IMR-90 (cell line): Measurements from ENCODE around the gene TIMM13. TPM values are rescaled to one million over a fixed set of nuclear protein-coding genes. Genes with fewer than 3 reads are reported as not detected.

Experiments used
- ATAC-seq: fragments of 200-7000 bp; cut with Tn5 transposase; 2 replicates; pipeline ENCODE4 v1.9.1; 2020; ENCODE audit warnings: low read depth, mild to moderate bottlenecking, moderate library complexity
- BruUV-seq: library from RNA; stranded (reverse); fragments of 400-500 nt; replicated peaks from 2 replicates; lab custom pipeline; 2021; lab: Mats Ljungman, UMichigan
- CTCF ChIA-PET: fragments of 300-600 bp; formaldehyde crosslinking; extraction: SDS; loops from one replicate; lab custom pipeline; 2021; ENCODE audit warnings: antibody characterized with exemption; lab: Yijun Ruan, JAX
- POLR2A ChIA-PET: fragments of 300-600 bp; sonication (Branson Sonifier 250); formaldehyde crosslinking; loops from one replicate; lab custom pipeline; 2022; ENCODE audit warnings: antibody characterized with exemption; ENCODE audit not compliant: unreplicated experiment; lab: Charles Lee
- DNase-seq: peaks from one replicate; pipeline ENCODE4 v3.0.0; 2013
- H2AFZ ChIP-seq: replicated peaks from 2 replicates; pipeline ENCODE3; 2013; ENCODE audit warnings: low read length, mild to moderate bottlenecking; ENCODE audit not compliant: poor library complexity
- H2AK5ac ChIP-seq: 2 replicates; pipeline ENCODE4 v1.6.1; 2013; ENCODE audit warnings: low read depth, low read length, inconsistent platforms
- H2AK9ac ChIP-seq: replicated peaks from 2 replicates; pipeline ENCODE3; 2013; ENCODE audit warnings: mild to moderate bottlenecking, low read depth, low read length, moderate library complexity; ENCODE audit not compliant: poor library complexity
- H2BK120ac ChIP-seq: 2 replicates; pipeline ENCODE4 v1.6.1; 2013; ENCODE audit warnings: low read depth, low read length, inconsistent platforms
- H2BK15ac ChIP-seq: 3 replicates; pipeline ENCODE4 v1.6.1; 2013; ENCODE audit warnings: low read depth, low read length, inconsistent platforms
- H2BK20ac ChIP-seq: 2 replicates; pipeline ENCODE4 v1.6.1; 2013; ENCODE audit warnings: low read depth, mild to moderate bottlenecking, inconsistent platforms, low read length, moderate library complexity
- H2BK5ac ChIP-seq: 2 replicates; pipeline ENCODE4 v1.6.1; 2013; ENCODE audit warnings: mild to moderate bottlenecking, low read depth, low read length, inconsistent platforms; ENCODE audit not compliant: poor library complexity, severe bottlenecking
- H3K14ac ChIP-seq: replicated peaks from 2 replicates; pipeline ENCODE4 v1.6.1; 2013; ENCODE audit warnings: low read depth, low read length, inconsistent platforms
- H3K18ac ChIP-seq: 2 replicates; pipeline ENCODE4 v1.6.1; 2013; ENCODE audit warnings: low read depth, low read length, control low read depth
- H3K23ac ChIP-seq: 2 replicates; pipeline ENCODE4 v1.6.1; 2013; ENCODE audit warnings: low read depth, low read length, inconsistent platforms
- H3K27ac ChIP-seq: 2 replicates; pipeline ENCODE4 v1.5.1; 2013; ENCODE audit warnings: mild to moderate bottlenecking, control low read depth, low read length; ENCODE audit not compliant: insufficient read depth
- H3K27me3 ChIP-seq: 2 replicates; pipeline ENCODE4 v1.6.1; 2013; ENCODE audit warnings: low read length; ENCODE audit not compliant: control insufficient read depth, insufficient read depth
- H3K36me3 ChIP-seq: 2 replicates; pipeline ENCODE4 v1.6.1; 2013; ENCODE audit warnings: low read length, mixed read lengths; ENCODE audit not compliant: control insufficient read depth, insufficient read depth
- H3K4ac ChIP-seq: 2 replicates; pipeline ENCODE4 v1.6.1; 2013; ENCODE audit warnings: low read depth, low read length, inconsistent platforms
- H3K4me1 ChIP-seq: 2 replicates; pipeline ENCODE4 v1.6.1; 2013; ENCODE audit warnings: low read length, mixed read lengths; ENCODE audit not compliant: control insufficient read depth, insufficient read depth
- H3K4me2 ChIP-seq: 2 replicates; pipeline ENCODE4 v1.6.1; 2013; ENCODE audit warnings: low read depth, mild to moderate bottlenecking, control low read depth, low read length, moderate library complexity
- H3K4me3 ChIP-seq: 2 replicates; pipeline ENCODE4 v1.5.1; 2013; ENCODE audit warnings: low read depth, mild to moderate bottlenecking, control low read depth, low read length, moderate library complexity; ENCODE audit not compliant: insufficient read depth
- H3K56ac ChIP-seq: 2 replicates; pipeline ENCODE4 v1.6.1; 2013; ENCODE audit warnings: low read length, inconsistent platforms; ENCODE audit not compliant: insufficient read depth; ENCODE audit errors: extremely low read depth
- H3K79me1 ChIP-seq, 2 experiments: 2 replicates each; pipeline ENCODE4 v1.6.1; 2013; ENCODE audit warnings: low read length in 2 of 2, inconsistent platforms in 1 of 2, low read depth in 1 of 2
- H3K9ac ChIP-seq: 2 replicates; pipeline ENCODE4 v1.6.1; 2013; ENCODE audit warnings: low read depth, low read length, control low read depth
- H3K9me1 ChIP-seq: 2 replicates; pipeline ENCODE4 v1.6.1; 2013; ENCODE audit warnings: low read length, inconsistent platforms; ENCODE audit not compliant: insufficient read depth
- H3K9me3 ChIP-seq: 2 replicates; pipeline ENCODE4 v1.6.1; 2013; ENCODE audit warnings: low read length; ENCODE audit not compliant: control insufficient read depth, insufficient read depth
- H4K20me1 ChIP-seq: 2 replicates; pipeline ENCODE4 v1.6.1; 2013; ENCODE audit warnings: low read length, inconsistent platforms; ENCODE audit not compliant: insufficient read depth
- H4K5ac ChIP-seq: 2 replicates; pipeline ENCODE4 v1.6.1; 2013; ENCODE audit warnings: mild to moderate bottlenecking, low read depth, low read length, control low read depth
- H4K8ac ChIP-seq, 2 experiments: 2 replicates each; pipeline ENCODE4 v1.6.1; 2013; ENCODE audit warnings: low read depth in 2 of 2, low read length in 2 of 2, control low read depth in 1 of 2, inconsistent platforms in 1 of 2
- H4K91ac ChIP-seq: 2 replicates; pipeline ENCODE4 v1.6.1; 2013; ENCODE audit warnings: low read depth, low read length, inconsistent platforms; ENCODE audit not compliant: insufficient read depth
- CEBPB ChIP-seq: IDR thresholded peaks from 2 replicates; pipeline ENCODE4 v1.6.1; 2012; ENCODE audit warnings: low read depth, low read length, improper control_type of control experiment
- CHD1 ChIP-seq: IDR thresholded peaks from 2 replicates; pipeline ENCODE4 v1.6.1; 2012; ENCODE audit warnings: low read depth, low read length, improper control_type of control experiment
- FOS ChIP-seq: fragments of 150-350 bp; IDR thresholded peaks from 2 replicates; pipeline ENCODE4 v1.6.1; 2016; ENCODE audit warnings: low read depth, low read length
- MAFK ChIP-seq: IDR thresholded peaks from 2 replicates; pipeline ENCODE4 v1.6.1; 2012; ENCODE audit warnings: low read depth, low read length, improper control_type of control experiment
- MAZ ChIP-seq: IDR thresholded peaks from 2 replicates; pipeline ENCODE4 v1.6.1; 2012; ENCODE audit warnings: low read depth, mild to moderate bottlenecking, low read length, improper control_type of control experiment, moderate library complexity, borderline replicate concordance
- MXI1 ChIP-seq: IDR thresholded peaks from 2 replicates; pipeline ENCODE4 v1.6.1; 2012; ENCODE audit warnings: low read depth, mild to moderate bottlenecking, low read length, moderate library complexity, borderline replicate concordance
- NFE2L2 ChIP-seq: fragments of 150-350 bp; IDR thresholded peaks from 2 replicates; pipeline ENCODE4 v1.6.1; 2016; ENCODE audit warnings: low read depth, mild to moderate bottlenecking, low read length
- POLR2A ChIP-seq: IDR thresholded peaks from 2 replicates; pipeline ENCODE4 v1.6.1; 2012; ENCODE audit warnings: mild to moderate bottlenecking, low read depth, low read length
- RAD21 ChIP-seq: IDR thresholded peaks from 2 replicates; pipeline ENCODE4 v1.6.1; 2012; ENCODE audit warnings: low read length, improper control_type of control experiment
- RCOR1 ChIP-seq: IDR thresholded peaks from 2 replicates; pipeline ENCODE4 v1.6.1; 2012; ENCODE audit warnings: mild to moderate bottlenecking, low read length, improper control_type of control experiment; ENCODE audit not compliant: insufficient replicate concordance
- RFX5 ChIP-seq: IDR thresholded peaks from 2 replicates; pipeline ENCODE4 v1.8.0; 2012; ENCODE audit warnings: low read depth, mild to moderate bottlenecking, low read length, moderate library complexity
- SMC3 ChIP-seq: fragments of 150-350 bp; IDR thresholded peaks from 2 replicates; pipeline ENCODE4 v1.6.1; 2016; ENCODE audit warnings: low read depth, mild to moderate bottlenecking, antibody characterized with exemption, low read length, moderate library complexity
- WGBS, 2 experiments: methylation state at CpG; one replicate each; pipeline versions ENCODE4 v1.1.5 to v1.1.7; 2013; ENCODE audit warnings: missing lambda C conversion rate in 2 of 2; ENCODE audit not compliant: insufficient read length in 1 of 2; ENCODE audit errors: extremely low coverage in 2 of 2; 5-methylcytosine and 5-hydroxymethylcytosine counted together
- dilution Hi-C: fragments of 300-500 bp; cut with HindIII; formaldehyde crosslinking; loops from one replicate; pipeline ENCODE4 v1.14.3; 2018; ENCODE audit warnings: low sequenced_read_pairs; ENCODE audit not compliant: unreplicated experiment
- in situ Hi-C: fragments of 300-500 bp; cut with MboI; formaldehyde crosslinking; loops from 3 replicates; pipeline ENCODE4 v1.14.3; 2019; ENCODE audit warnings: low sequenced_read_pairs, inconsistent platforms, mixed read lengths
- intact Hi-C: fragments of 100-400 bp; cut with micrococcal nuclease; formaldehyde crosslinking; loops from 2 replicates; pipeline ENCODE4 v1.10.0; 2022
- polyA plus RNA-seq, 3 experiments: library from polyadenylated mRNA; depleted of rRNA; stranded (reverse); fragments of >200 nt; gene quantifications; 2 replicates each; pipeline ENCODE4 v1.2.3, GENCODE V29; 2012; ENCODE audit warnings: low replicate concordance in 1 of 3
- total RNA-seq: library from RNA; depleted of rRNA; stranded (reverse); fragments of >200 nt; gene quantifications from 2 replicates; pipeline ENCODE4 v1.2.3, GENCODE V29; 2012
- TF ChIP-seq, protein P1 (sequence below): conservative IDR thresholded peaks from 2 replicates; pipeline ENCODE4 v1.5.1; 2012; ENCODE audit warnings: mild to moderate bottlenecking, low read depth, low read length, improper control_type of control experiment
- TF ChIP-seq, protein P2 (sequence below): fragments of 150-350 bp; IDR thresholded peaks from 2 replicates; pipeline ENCODE4 v1.6.1; 2016; ENCODE audit warnings: low read depth, mild to moderate bottlenecking, low read length, moderate library complexity, borderline replicate concordance
- TF ChIP-seq, protein P3 (sequence below): fragments of 150-350 bp; IDR thresholded peaks from 2 replicates; pipeline ENCODE4 v1.6.1; 2017; ENCODE audit warnings: mild to moderate bottlenecking, antibody characterized with exemption, low read length, low read depth

Gene TIMM13
- total and polyA plus RNA-seq, 2 of the 4 experiments (the other 2 are of a cell fraction) = 21.0 to 62.3 TPM

DNA sequence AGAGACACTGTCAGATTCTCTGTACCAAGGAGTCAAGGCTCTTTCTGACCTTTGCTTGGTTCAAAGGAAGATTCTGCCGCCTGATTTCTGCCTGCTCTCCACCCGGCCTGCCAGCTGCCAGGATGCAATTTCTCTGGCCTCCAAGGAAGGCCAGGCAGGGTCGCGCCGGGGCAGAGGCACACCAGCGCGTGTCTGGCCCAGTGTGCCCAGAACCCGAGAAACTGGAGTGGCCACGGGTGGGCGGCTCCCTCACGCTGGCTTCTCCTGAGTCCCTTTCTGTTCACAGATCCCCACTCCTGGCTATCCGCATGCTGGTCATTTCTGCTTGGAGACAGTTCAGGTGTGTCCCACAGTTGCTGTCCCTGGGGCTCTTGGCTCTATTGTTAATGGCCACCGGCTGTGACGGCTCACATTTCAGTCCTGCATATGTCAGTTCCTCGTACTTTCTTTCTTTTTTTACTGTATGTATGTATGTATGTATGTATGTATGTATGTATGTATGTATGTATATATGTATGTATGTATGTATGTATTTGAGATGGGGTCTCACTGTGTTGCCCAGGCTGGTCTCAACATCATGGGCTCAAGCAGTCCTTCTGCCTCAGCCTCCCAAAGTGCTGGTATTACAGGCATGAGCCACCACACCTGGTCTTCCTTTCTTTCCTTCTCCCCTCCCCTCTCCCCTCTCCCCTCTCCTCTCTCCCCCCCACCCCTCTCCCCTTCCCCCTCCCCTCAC, 50.4 kb downstream of the TIMM13 start:
- H4K5ac ChIP-seq = no peak overlapping the region
- H2BK15ac ChIP-seq = no peak overlapping the region
- no peak overlapping the region for H3K14ac ChIP-seq
- DNase-seq (no peak), ATAC-seq (no peak)
- no TSS peak for BruUV-seq
- H3K9me3 ChIP-seq = peaks cover 12% of the 10 kb centered on the region
- WGBS, 2 experiments = 70% methylated on average over 10 of the region's 15 CpGs; no CpG with 5 or more reads in 1 of the 2 experiments
- no peak overlapping the region for H2BK20ac ChIP-seq
- H3K4ac ChIP-seq = no peak overlapping the region
- no peak overlapping the region for H2AFZ ChIP-seq
- no peak overlapping the region for H4K91ac ChIP-seq
- H3K27ac ChIP-seq = no peak overlapping the region
- H3K9ac ChIP-seq = no peak overlapping the region
- no peak overlapping the region for H3K4me2 ChIP-seq
- no peaks in the 10 kb centered on the region for H3K36me3 ChIP-seq
- H3K4me1 ChIP-seq = no peaks in the 10 kb centered on the region
- dilution Hi-C loops = no loop called here
- peaks cover 2% of the 10 kb centered on the region; the same call in 1 of the 2 replicates for H3K27me3 ChIP-seq
- H2AK5ac ChIP-seq = no peak overlapping the region
- ChIA-PET CTCF (no interaction called here), POLR2A (no interaction called here)
- in situ Hi-C loops = no loop called here
- H2BK5ac ChIP-seq = no peak overlapping the region
- intact Hi-C loops = no loop called here
- H3K23ac ChIP-seq = no peak overlapping the region
- H2AK9ac ChIP-seq = no peak overlapping the region
- H4K20me1 ChIP-seq = no peaks in the 10 kb centered on the region
- H3K18ac ChIP-seq = no peak overlapping the region
- TF ChIP-seq CHD1 (no peak), MAZ (no peak), RFX5 (no peak), MXI1 (no peak), POLR2A (no peak), FOS (no peak), RCOR1 (no peak), SMC3 (no peak), CEBPB (no peak), MAFK (no peak), NFE2L2 (no peak), RAD21 (no peak)
- TF ChIP-seq, protein P1, sequence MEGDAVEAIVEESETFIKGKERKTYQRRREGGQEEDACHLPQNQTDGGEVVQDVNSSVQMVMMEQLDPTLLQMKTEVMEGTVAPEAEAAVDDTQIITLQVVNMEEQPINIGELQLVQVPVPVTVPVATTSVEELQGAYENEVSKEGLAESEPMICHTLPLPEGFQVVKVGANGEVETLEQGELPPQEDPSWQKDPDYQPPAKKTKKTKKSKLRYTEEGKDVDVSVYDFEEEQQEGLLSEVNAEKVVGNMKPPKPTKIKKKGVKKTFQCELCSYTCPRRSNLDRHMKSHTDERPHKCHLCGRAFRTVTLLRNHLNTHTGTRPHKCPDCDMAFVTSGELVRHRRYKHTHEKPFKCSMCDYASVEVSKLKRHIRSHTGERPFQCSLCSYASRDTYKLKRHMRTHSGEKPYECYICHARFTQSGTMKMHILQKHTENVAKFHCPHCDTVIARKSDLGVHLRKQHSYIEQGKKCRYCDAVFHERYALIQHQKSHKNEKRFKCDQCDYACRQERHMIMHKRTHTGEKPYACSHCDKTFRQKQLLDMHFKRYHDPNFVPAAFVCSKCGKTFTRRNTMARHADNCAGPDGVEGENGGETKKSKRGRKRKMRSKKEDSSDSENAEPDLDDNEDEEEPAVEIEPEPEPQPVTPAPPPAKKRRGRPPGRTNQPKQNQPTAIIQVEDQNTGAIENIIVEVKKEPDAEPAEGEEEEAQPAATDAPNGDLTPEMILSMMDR = no peak
- TF ChIP-seq, protein P2, sequence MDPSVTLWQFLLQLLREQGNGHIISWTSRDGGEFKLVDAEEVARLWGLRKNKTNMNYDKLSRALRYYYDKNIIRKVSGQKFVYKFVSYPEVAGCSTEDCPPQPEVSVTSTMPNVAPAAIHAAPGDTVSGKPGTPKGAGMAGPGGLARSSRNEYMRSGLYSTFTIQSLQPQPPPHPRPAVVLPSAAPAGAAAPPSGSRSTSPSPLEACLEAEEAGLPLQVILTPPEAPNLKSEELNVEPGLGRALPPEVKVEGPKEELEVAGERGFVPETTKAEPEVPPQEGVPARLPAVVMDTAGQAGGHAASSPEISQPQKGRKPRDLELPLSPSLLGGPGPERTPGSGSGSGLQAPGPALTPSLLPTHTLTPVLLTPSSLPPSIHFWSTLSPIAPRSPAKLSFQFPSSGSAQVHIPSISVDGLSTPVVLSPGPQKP = no peak
- TF ChIP-seq, protein P3, sequence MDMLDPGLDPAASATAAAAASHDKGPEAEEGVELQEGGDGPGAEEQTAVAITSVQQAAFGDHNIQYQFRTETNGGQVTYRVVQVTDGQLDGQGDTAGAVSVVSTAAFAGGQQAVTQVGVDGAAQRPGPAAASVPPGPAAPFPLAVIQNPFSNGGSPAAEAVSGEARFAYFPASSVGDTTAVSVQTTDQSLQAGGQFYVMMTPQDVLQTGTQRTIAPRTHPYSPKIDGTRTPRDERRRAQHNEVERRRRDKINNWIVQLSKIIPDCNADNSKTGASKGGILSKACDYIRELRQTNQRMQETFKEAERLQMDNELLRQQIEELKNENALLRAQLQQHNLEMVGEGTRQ = no peak
- no peaks in the 10 kb centered on the region for H3K79me1 ChIP-seq
- no peak overlapping the region for H3K56ac ChIP-seq
- H3K9me1 ChIP-seq = no peaks in the 10 kb centered on the region; the same call in 1 of the 2 replicates
- H4K8ac ChIP-seq = no peak overlapping the region
- no peak overlapping the region for H3K4me3 ChIP-seq
- no peak overlapping the region for H2BK120ac ChIP-seq
